GM04503 (cell line): ENCODE data around the gene ISG15.

Experiments
- DNase-seq: peaks from one replicate; pipeline ENCODE4 v3.0.0-alpha.2; 2012; ENCODE audit warnings: low read depth

The ISG15 gene

GRCh38 chr1:1013105-1013921 lies at the start of gene ISG15:
Gene ISG15, plus strand, starts transcription at chr1:1013497. Its CDS starts 77 bp downstream, at chr1:1013574.
- DNase-seq = peak; percentile 55

DNA sequence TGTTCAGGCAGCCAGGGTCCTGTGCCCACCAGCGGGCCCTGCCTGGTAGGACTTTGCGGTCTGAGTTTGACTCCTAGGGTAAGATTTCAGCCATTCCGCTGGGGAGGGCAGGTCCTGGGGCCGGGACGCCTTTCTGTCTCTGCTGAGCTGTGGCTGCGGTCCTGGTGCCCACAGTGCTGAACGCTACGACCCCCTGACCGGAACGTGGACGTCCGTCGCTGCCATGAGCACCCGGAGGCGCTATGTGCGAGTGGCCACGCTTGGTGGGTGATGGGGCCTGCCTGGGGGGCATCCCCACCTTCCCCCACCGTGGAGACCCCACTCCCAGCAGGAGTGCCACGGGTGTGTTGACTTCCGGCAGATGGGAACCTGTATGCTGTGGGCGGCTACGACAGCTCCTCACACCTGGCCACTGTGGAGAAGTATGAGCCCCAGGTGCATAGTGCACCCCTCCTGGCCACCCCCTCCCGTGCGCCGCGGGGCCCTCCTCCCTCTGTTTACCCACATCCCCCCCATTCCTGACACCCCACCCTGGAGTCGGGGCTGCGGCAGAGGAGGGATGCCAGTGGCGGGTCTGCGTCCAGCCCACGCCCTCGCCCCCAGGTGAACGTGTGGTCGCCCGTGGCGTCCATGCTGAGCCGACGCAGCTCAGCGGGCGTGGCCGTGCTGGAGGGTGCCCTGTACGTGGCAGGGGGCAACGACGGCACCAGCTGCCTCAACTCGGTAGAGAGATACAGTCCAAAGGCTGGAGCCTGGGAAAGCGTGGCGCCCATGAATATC lies 49.4 kb upstream of the ISG15 start:
- DNase-seq = no peak

GRCh38 chr1:964691-965525 lies 48.4 kb upstream of the ISG15 start:
- no peak for DNase-seq

GRCh38 chr1:965526-966134 lies 47.7 kb upstream of the ISG15 start:
- no peak for DNase-seq

DNA sequence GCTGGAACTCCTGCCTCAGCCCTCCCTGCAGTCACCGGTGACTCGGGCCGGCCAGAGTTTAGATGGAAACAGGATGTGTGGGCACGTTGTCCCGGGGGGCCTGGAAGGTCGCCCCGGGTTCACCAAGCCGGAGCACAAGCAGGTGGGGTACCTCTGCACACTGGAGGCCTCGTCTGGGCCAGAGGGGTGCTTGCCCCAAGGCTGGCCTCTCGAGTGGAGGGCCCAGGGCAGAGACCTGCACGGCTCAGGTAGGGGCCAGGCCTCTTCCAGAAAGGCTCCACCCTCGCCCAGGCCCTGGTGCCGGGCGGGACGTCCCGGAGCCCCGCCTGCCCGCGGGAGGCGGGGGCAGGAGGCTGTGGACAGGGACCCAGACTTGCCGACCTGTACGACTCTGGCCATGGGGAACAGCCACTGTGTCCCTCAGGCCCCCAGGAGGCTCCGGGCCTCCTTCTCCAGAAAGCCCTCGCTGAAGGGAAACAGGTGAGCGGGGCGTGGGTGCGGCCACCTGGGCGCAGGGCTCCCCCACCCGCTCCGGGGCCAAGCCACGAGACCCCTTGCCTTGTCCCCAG lies 47.1 kb upstream of the ISG15 start, which contains the start of gene PLEKHN1:
Gene PLEKHN1, plus strand, starts transcription at position 348 of the 569 bp plus-strand sequence. Its CDS starts 50 bp downstream, at position 398.
- DNase-seq = no peak

DNA sequence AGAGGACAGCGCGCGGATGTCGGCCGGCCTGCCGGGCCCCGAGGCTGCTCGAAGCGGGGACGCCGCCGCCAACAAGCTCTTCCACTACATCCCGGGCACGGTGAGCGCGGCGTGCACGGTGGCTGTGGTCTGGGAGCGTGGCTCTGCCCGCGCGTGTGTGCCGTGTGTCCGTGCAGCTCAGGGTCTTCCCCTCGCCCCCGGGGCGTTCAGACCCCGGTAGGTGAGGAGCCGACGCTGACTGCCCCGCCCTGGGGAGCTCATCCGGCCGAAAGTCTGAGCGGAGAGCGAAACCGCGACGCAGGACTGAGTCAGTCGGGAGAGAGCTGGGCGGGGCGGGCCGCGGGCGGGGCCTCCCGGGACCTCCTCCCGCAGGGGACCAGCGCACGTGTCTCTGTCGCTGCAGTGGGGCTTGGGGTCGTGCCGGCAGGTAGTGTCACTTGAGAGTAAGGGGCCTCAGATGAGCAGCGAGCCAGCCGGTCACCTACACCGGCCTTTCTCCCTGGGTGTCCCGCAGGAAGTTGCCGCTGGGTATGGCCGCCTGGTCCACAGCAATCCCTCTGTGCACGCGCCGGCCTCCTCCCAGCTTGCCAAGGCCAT lies 46.5 kb upstream of the ISG15 start:
- DNase-seq = no peak

DNA sequence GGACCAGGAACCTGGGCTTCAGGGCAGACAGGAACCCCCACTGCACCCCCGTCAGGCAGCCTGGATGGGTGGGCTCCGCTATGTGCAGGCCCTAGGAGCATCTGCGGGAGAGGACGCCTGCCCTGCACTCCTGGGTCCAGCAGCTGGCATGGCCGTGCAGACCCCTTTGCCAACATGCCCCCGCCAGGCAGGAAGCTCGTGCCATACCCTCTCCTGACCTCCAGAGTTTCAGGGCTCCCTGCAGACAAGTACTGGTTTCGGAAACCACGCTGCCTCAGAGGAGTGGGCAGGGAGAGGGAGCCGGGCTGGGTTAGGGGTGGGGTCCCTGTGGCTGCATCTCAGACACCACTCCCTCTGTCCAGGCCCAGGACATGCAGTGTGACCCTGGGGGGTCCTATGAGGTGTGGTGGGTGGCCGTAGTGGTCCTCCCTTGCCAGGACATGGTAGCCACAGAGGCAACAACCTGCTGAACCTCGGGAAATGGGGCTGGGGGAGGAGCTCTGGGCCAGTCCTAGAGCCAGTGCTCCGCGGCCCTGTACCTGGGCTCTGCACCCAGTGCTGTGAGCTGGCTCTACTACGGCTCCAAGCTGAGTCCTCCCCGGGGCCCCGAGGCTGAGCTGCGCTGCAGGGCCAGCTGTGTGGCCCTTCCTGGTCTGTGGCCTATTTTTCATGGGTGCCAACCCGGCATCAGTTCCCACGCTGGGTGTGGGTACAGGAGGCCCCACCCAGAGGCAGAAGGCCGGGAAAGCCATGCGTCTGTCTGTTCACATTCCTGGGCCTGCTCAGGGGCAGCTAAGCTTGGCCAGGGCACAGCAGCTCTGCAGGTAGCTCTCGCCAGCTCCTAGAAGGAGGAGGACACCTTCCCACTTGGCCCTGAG lies 45.6 kb upstream of the ISG15 start:
- no peak for DNase-seq

GRCh38 chr1:969260-969855 lies 43.9 kb upstream of the ISG15 start:
- no peak for DNase-seq

- no peak for DNase-seq
Observed at GRCh38 chr1:970242-970972, 42.9 kb upstream of the ISG15 start.

DNA sequence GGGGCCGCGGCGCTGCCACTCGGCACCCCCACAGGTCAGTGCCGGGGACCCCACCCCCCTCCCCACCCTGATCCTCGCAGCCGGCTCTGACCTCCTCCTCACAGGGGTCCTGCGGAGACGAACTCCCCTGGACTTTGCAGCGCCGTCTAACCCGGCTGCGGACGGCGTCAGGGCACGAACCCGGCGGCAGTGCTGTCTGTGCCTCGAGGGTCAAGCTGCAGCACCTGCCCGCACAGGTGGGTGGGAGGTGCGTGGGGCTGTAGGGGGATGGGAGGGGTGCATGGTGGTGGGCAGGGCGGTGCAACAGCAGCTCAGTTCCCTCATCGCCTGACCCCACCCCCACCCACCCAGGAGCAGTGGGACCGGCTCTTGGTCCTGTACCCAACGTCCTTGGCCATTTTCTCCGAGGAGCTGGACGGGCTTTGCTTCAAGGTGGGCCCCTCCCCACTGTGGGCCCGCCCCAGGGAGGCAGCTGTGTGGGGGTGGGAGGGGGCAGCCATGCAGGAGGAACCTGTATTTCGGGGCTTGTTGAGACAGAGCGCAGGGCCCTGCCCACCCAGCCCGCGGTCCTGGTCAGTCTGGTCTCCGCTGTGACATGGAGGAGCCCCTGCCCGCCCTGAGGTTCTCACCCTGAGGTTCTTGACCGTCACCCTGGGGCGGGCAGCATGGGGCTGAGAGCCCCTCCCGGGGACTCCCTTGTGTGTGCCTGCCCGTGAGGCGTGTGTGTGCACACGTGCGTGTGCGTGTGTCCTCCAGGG lies 42.1 kb upstream of the ISG15 start:
- DNase-seq = no peak

GRCh38 chr1:971751-972506 lies 41.4 kb upstream of the ISG15 start:
- no peak for DNase-seq

- DNase-seq = no peak
Observed at GRCh38 chr1:972726-973458, 40.4 kb upstream of the ISG15 start.

GRCh38 chr1:973459-974292 lies 39.6 kb upstream of the ISG15 start:
- DNase-seq = no peak

GRCh38 chr1:974293-974640 lies 39.0 kb upstream of the ISG15 start:
- DNase-seq = no peak

- DNase-seq = no peak
Observed at GRCh38 chr1:974687-975328, 38.5 kb upstream of the ISG15 start.
